Testis (tissue), 2 donors: Measurements from ENCODE around the gene SERGEF.

Experiments used
- POLR2A ChIP-seq: fragments of 450-650 bp; IDR thresholded peaks from one replicate; pipeline ENCODE4 v1.6.1; 2017; ENCODE audit warnings: antibody characterized with exemption, mild to moderate bottlenecking, moderate library complexity
- TF ChIP-seq, protein P1 (sequence below), 3 experiments: fragments of 450-650 bp in 2 of 3; fragments of 200-600 bp in 1 of 3; sonication (generic) in 1 of 3; IDR thresholded peaks; one replicate each; pipeline ENCODE4 v1.5.1; 2016 to 2019; ENCODE audit warnings: antibody characterized with exemption in 3 of 3, mild to moderate bottlenecking in 2 of 3, moderate library complexity in 1 of 3

- TF ChIP-seq, protein P1, sequence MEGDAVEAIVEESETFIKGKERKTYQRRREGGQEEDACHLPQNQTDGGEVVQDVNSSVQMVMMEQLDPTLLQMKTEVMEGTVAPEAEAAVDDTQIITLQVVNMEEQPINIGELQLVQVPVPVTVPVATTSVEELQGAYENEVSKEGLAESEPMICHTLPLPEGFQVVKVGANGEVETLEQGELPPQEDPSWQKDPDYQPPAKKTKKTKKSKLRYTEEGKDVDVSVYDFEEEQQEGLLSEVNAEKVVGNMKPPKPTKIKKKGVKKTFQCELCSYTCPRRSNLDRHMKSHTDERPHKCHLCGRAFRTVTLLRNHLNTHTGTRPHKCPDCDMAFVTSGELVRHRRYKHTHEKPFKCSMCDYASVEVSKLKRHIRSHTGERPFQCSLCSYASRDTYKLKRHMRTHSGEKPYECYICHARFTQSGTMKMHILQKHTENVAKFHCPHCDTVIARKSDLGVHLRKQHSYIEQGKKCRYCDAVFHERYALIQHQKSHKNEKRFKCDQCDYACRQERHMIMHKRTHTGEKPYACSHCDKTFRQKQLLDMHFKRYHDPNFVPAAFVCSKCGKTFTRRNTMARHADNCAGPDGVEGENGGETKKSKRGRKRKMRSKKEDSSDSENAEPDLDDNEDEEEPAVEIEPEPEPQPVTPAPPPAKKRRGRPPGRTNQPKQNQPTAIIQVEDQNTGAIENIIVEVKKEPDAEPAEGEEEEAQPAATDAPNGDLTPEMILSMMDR (IDR thresholded peaks at IDR 0.05): no peak
- TF ChIP-seq POLR2A: no peak
Observed at GRCh38 chr11:17762309-17762974, 250.4 kb downstream of the SERGEF start.
